WERI-Rb-1 (cell line): Measurements from ENCODE around the gene PSMG1.
A peak's percentile ranks its signal among the peaks of the same experiment; 100 is the strongest.

Source experiments
- DNase-seq: peaks from one replicate; pipeline ENCODE4 v3.0.0-alpha.2; 2020
- H3K27ac ChIP-seq: fragments of 250-450 bp; sonication (Bioruptor Pico); 2 replicates; pipeline ENCODE4 v1.5.1; 2020; ENCODE audit warnings: mild to moderate bottlenecking, moderate library complexity
- H3K27me3 ChIP-seq: fragments of 250-450 bp; sonication (Bioruptor Pico); 2 replicates; pipeline ENCODE4 v1.5.1; 2021; ENCODE audit warnings: mild to moderate bottlenecking, low read depth, moderate library complexity; ENCODE audit not compliant: insufficient read depth, severe bottlenecking
- H3K36me3 ChIP-seq: fragments of 250-450 bp; sonication (Bioruptor Pico); 2 replicates; pipeline ENCODE4 v1.5.1; 2020; ENCODE audit warnings: mild to moderate bottlenecking, moderate library complexity
- H3K4me3 ChIP-seq: 2 replicates; pipeline ENCODE4 v1.5.1; 2011; ENCODE audit warnings: low read depth, mild to moderate bottlenecking, control low read depth, low read length
- H3K9me3 ChIP-seq: fragments of 250-450 bp; sonication (Bioruptor Pico); 2 replicates; pipeline ENCODE4 v1.5.1; 2021; ENCODE audit warnings: mild to moderate bottlenecking, moderate library complexity; ENCODE audit not compliant: severe bottlenecking
- TF ChIP-seq, protein P1 (sequence below): IDR thresholded peaks from 2 replicates; pipeline ENCODE4 v1.5.1; 2011; ENCODE audit warnings: low read depth, mild to moderate bottlenecking, control low read depth, inconsistent platforms, low read length

PSMG1 gene

DNA sequence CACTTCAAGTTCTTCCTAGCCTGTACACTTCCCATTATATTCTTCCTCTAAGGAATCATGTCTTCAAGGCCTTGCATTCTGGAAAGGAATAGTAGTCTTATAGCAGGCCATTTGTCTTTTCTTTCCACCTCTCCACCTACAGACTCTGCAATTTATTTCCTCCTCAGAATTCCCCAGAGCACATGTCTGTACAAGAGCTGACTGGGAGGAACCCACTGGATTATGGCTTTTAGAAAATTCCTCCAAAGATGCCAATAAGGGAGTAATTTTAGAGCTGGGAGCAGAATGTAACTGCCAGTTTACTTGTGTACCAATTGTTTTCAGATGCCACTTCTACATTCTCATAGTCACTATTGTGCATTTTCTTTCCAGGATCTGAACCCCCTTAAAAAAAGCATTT lies 3.4 kb upstream of the PSMG1 start:
- Histone ChIP-seq H3K4me3 (no peak overlapping the region), H3K36me3 (peaks cover 5% of the 10 kb centered on the region), H3K27me3 (no peaks in the 10 kb centered on the region), H3K27ac (no peak overlapping the region), H3K9me3 (no peaks in the 10 kb centered on the region)
- DNase-seq: no peak
- TF ChIP-seq, protein P1, sequence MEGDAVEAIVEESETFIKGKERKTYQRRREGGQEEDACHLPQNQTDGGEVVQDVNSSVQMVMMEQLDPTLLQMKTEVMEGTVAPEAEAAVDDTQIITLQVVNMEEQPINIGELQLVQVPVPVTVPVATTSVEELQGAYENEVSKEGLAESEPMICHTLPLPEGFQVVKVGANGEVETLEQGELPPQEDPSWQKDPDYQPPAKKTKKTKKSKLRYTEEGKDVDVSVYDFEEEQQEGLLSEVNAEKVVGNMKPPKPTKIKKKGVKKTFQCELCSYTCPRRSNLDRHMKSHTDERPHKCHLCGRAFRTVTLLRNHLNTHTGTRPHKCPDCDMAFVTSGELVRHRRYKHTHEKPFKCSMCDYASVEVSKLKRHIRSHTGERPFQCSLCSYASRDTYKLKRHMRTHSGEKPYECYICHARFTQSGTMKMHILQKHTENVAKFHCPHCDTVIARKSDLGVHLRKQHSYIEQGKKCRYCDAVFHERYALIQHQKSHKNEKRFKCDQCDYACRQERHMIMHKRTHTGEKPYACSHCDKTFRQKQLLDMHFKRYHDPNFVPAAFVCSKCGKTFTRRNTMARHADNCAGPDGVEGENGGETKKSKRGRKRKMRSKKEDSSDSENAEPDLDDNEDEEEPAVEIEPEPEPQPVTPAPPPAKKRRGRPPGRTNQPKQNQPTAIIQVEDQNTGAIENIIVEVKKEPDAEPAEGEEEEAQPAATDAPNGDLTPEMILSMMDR: no peak

DNA sequence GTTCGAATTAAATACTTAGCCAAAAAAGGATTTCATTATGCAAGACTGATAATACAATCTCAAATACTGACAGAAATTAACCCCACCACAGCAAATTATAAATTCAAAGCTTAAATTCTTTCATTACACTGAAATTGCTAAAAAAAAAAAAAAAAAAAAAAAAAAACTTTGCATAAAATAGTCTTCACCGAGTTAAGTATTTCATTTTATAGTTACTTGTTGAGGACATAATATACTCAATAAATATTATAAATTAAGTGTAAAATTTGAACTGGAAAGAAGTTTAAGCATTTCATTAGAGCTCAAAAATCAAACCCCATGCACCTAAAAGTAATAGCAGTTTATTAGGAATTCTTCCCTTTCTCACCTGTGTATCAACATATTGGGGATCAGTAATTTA lies 1.9 kb upstream of the PSMG1 start:
- Histone ChIP-seq H3K27me3 (no peaks in the 10 kb centered on the region), H3K27ac (no peak overlapping the region), H3K36me3 (peaks cover 14% of the 10 kb centered on the region), H3K4me3 (no peak overlapping the region), H3K9me3 (no peaks in the 10 kb centered on the region)
- no peak for DNase-seq
- TF ChIP-seq, protein P1: no peak

DNA sequence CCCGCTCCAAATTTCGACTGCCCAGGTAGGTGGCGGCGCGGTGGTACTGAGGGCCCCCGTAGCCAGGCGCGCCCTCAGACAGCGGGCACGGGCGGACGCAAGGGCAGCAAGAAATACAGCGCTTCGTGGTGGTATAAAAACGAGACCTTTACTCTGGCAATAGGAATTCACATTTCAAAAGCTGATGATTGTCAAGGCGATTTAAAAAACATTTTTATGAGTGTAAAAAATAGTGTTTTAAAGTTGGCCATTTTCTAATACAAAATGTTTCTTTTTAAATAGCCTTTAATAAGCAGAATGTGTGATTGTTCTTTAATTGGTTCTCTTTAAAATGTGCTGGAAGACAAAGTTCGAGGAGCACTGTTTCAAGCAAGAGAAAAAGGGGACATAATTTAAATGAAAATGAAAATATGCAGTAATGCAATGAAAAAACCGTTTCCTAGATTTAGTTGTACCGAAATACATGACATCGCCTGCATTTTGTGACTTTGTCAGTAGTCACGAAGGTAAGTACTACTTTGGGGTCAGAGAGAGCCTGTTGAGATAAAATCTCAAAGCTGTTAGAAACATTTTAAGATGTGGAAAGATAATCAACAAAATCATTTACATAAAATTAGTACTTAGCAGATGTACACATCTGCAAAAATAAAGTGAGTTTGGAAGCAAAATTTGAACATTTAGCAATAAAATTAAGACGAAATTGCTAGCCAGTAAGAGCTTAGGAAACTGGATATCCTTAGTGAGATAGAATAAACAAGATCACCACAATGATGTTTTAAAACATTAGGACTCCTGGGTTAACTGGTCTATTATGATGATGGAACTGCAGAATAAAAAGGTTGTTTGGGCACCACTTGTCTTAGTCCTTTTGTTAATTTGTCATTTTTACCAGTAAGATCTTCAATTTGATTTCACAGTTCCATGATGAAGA lies 1.1 kb upstream of the PSMG1 start:
- Histone ChIP-seq H3K27ac (peak overlapping the region; percentile 86), H3K27me3 (no peaks in the 10 kb centered on the region)

DNA sequence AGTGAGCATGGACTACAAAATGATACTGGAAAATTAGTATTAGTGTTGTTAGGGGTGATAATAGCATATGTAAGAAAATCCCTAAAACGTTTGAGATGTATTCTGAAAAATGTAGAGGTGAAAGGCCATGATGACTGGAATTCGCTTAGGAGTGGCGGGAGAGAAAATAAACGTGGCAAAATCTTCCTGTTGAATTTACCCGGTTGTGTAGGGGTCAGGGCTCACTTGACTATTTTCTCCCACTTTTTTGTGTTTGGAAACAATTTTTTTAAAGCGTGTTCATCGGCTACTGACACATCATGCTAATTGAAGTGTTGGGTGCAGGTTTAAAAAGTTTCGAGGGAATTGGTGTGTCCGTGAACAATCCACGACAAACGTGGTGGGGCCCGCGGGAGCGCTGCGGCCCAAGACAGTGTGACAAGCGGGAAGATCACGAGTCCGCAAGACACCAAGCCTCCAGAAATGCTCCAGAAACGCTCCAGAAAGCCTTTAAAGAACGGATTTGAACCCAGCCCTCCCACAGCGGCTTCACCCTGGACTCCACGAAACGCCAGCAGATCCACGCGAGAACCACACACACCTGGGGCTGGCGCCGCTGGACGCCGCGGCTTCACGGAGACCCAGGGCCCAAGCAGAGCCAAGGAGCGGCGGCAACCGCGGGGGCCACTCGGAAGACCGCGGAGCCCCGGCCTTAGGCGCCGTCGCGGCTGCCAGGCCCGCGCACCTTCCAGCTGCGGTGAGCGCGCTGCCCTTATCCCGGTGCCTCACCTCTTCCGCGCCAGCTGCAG lies 573 bp downstream of the PSMG1 start:
- peaks cover 37% of the 10 kb centered on the region for H3K36me3 ChIP-seq
- DNase-seq: peak; percentile 26
- H3K27me3 ChIP-seq: no peaks in the 10 kb centered on the region
- H3K27ac ChIP-seq: peak overlapping the region; percentile 86
- TF ChIP-seq, protein P1: no peak
- peak overlapping the region; percentile 63 for H3K4me3 ChIP-seq
- H3K9me3 ChIP-seq: no peaks in the 10 kb centered on the region

More for the DNA sequence above, 1.1 kb upstream of the PSMG1 start:
- TF ChIP-seq, protein P1: no peak
- H3K4me3 ChIP-seq: peak overlapping the region; percentile 63
- H3K9me3 ChIP-seq: no peaks in the 10 kb centered on the region
- DNase-seq: no peak
- peaks cover 23% of the 10 kb centered on the region for H3K36me3 ChIP-seq

DNA sequence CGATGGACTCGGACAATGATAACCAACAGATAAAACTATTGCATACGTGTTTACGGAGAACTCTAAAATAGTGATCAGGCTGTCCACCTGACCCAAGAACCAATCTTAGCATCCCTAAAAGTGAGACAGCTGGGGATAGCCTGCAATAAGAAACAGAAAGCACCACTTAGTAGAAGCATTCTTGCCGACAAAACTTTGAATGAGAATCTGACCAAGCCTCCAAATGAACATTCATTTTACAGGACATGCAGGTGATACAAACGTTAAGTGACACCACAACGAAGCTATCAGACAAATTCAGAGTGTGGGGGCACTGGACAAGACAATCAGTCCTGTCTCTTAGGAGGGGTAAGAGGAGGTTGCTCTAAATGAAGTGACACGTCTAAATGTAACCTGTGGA lies 1.2 kb downstream of the PSMG1 start:
- Histone ChIP-seq H3K27me3 (no peaks in the 10 kb centered on the region), H3K4me3 (peak overlapping the region; percentile 63), H3K9me3 (no peaks in the 10 kb centered on the region), H3K27ac (no peak overlapping the region), H3K36me3 (peaks cover 37% of the 10 kb centered on the region)
- DNase-seq: no peak
- TF ChIP-seq, protein P1: no peak
